Dermis microvascular lymphatic vessel endothelial cell (primary cell): ENCODE measurements around the gene HUS1. TPM values are rescaled to one million over a fixed set of nuclear protein-coding genes. Genes with fewer than 3 reads are reported as not detected.
"Not testable (repeated sequence)": the region's sequence is repeated elsewhere in the genome, so short reads cannot be mapped to it uniquely, and the experiment has no call there.

Source experiments
- DNase-seq, 2 donors: peaks; one replicate each; pipeline versions ENCODE4 v3.0.0 to v3.0.0-alpha.2; 2010; ENCODE audit warnings: low read depth in 2 of 2
- total RNA-seq: library from RNA; depleted of rRNA; stranded (reverse); fragments of >200 nt; gene quantifications from 2 replicates; pipeline ENCODE4 v1.2.1, GENCODE V29; 2014

Gene HUS1
- total RNA-seq, 1 donor from 2014 or later, result 8.3 TPM

DNA sequence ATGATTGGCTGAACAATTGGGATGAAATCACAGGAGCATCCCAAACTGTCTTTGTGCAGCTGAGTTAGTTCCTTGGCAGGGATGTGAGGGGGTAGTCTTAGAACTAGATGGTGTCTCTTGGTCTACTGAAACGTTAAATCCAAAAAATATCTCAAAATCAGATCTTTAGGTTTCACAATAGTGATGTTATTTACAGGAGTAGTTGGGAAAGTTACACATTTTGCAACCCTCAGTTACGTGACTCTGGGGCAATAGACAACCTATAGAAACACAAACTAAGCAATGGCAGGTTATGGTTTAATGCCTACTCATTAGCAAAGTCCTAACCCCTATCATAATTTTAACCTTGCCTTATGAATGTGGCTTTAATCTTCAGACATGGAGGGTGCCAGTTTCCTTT is 55.1 kb downstream of the HUS1 start:
- DNase-seq, result no peak

DNA sequence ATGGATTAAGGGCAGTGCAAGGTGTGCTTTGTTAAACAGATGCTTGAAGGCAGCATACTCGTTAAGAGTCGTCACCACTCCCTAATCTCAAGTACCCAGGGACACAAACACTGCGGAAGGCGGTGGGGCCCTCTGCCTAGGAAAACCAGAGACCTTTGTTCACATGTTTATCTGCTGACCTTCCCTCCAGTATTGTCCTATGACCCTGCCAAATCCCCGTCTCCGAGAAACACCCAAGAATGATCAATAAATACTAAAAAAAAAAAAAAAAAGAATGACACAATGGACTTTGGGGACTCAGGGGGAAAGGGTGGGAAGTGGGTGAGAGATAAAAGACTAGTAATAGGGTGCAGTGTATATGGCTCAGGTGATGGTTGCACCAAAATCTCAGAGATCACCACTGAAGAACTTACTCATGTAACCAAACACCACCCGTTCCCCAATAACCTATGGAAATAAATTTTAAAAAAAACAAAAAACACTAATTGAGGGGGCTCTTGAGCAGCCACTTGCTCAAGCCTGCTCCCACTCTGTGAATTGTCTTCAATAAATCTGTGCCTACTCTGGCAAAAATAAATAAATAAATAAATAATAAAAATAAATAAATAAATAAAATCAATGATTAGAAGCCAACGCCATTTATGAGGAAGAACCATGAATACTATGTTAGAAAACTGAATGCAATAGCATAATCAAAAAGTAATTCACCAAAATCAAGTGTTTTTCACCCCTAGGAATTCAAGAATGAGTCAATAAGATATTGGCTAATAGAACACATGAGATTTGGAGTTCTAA is 56.1 kb downstream of the HUS1 start:
- DNase-seq, result not testable (repeated sequence)

DNA sequence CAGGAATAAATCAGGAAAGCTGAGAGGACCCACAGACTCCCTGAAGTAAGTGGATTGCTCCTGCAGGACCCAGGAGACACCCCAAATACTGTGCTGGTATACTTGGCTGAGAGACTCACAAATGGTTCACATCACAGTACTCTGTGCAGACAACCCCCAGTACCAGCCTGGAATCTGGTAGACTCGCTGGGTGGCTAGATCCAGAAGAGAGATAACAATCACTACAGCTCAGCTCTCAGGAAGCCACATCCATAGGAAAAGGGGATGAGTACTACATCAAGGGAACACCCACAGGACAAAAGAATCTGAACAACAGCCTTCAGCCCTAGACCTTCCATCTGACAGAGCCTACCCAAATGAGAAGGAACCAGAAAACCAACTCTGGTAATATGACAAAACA is 62.9 kb downstream of the HUS1 start:
- DNase-seq, result not testable (repeated sequence)

DNA sequence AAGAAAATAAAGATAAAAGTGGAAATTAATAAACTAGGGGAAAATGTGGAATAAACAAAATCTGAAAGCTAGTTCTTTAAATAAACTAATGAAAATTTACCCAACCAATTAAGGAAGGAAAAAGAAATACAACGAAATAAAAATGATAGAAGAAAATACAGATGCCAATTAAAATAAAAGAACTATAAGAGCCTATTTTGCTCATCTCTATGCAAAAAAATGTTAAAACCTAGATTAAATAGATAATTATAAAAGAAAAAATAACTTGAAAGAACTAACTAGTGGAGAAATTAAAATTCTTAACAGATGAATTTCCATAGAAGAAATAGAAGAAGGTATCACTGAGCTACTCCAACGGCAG is 63.8 kb downstream of the HUS1 start:
- no peak for DNase-seq

DNA sequence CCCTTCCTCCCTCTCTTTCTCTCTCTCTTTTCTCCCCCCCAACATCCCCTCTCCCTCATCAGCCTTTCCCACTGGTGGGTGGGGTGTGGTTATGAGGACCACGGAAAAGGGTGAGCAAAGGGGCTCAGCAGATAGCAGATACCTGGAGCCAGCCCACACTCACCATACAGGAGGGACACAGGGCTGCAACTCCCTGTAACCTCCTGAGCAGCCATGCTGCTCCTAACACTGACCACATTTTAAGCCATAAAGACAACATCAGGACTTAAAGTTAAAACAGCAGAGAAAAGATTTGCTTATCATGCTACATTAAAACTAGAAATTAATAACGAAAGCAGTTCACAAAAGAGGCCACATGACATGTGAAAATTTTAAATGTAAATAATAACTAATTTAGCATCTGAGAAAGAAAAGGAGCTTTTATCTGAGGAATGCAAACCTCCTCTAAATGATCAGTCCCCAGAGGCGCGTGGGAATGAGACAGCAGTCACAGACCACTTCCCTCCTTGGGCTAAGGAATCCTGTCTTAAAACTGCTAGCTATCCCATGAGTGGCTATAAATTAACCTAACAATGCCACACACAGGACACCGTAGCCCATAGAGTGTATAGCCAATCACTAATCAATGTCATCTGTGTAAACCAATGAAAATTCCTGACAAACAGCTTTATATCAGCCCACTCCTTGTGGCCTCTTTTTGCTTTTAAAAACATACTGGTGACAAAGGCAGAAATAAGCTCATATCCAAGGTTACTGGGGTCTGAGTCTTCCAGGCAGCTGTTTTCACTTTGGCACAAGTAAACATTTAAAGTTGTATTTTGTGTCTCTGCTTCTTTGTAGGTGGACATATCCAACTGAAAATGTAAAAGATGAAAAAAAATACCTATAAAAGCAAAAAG is 64.4 kb downstream of the HUS1 start:
- DNase-seq, result no peak

Other genes with a start within 250 kb of the HUS1 start
- gene PKD1L1, start 31.1 kb downstream of the HUS1 start, total RNA-seq, result 0.77 and 1.6 TPM in 2 replicates
- not detected in 2 replicates for gene SUN3, start 49.5 kb upstream of the HUS1 start, total RNA-seq
- under 0.01 TPM in 1 of 2 replicates, not detected in the other for gene C7orf57, start 55.9 kb upstream of the HUS1 start, total RNA-seq
- 8.3 and 9.1 TPM in 2 replicates for gene UPP1, start 109.7 kb upstream of the HUS1 start, total RNA-seq
- not detected in 2 replicates for gene ABCA13, start 191.8 kb upstream of the HUS1 start, total RNA-seq